Measurements from ENCODE around the gene KHDC4.
A peak's percentile ranks its signal among the peaks of the same experiment; 100 is the strongest.
"Not testable (repeated sequence)": the region's sequence is repeated elsewhere in the genome, so short reads cannot be mapped to it uniquely, and the experiment has no call there.

Gene KHDC4

DNA sequence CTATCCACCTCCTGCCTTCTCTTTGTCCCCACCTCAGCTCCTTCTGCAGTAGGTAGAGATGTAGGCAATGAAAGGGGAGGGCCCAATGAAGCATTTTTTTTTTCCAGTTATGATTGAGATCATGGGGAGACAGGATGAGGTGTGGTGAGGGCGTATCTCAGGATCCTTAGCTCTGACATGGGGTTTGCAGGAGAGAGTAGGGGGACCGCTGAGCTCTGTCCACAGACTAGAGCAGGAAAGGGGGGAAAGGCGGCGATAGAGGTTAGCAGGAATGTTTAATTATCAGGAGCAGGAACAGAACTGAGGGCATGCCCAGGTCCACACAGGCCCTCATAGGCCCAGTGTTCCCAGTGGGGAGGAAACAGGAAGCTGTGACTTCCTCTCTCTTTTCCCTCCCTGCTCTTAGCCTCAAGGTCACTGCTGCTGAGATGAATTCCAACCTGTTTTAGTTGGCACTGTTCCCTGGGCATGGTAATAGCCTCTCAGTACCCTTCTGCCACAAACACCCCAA lies 6.3 kb upstream of the KHDC4 start:
- FAIRE-seq = no peak

DNA sequence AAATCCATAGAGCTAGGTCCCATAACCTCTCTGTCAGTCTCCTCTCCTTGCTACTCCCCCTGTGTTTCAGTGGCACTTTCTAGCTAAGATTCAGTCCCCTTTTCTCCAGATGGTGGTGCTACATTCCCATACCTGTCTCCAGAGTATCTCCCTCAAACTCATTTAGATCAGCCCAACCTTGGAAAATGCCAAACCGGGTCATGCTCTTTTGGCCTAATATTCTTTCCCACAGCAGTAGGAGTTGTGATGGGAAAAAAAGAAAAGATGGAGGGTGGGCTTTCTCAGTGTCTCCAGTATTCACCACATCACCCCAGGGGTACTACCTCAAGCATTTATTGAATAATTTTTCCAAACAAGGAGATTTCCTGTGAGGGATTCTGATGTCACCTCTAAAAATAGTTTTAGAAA lies 4.0 kb upstream of the KHDC4 start:
- FAIRE-seq = peak; percentile 91

DNA sequence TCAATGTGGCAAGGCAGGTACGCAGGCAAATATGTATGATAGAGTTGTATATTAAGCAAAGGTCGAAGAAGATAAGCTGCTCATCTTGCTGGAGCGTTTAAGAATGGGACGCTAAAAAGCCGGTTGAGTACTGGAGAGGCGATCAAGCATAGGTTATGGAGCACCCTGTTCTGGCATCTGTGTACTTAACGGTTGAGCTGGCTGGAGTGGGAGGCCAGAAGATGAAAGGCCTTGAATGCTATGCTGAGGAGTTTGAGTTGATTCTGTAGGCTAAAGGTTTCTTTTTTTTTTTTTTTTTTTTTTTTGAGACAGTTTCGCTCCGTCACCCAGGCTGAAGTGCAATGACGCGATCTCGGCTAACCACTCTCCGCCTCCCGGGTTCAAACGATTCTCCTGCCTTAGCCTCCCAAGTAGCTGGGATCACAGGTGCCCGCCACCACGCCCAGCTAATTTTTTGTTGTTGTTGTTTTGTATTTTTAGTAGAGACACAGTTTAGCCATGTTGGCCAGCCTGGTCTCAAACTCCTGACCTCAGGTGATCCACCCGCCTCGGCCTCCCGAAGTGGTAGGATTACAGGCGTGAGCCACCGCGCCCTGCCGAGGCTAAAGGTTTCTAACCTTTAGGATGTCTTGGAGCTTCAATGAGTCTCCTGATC lies 850 bp upstream of the KHDC4 start:
- FAIRE-seq = no peak

DNA sequence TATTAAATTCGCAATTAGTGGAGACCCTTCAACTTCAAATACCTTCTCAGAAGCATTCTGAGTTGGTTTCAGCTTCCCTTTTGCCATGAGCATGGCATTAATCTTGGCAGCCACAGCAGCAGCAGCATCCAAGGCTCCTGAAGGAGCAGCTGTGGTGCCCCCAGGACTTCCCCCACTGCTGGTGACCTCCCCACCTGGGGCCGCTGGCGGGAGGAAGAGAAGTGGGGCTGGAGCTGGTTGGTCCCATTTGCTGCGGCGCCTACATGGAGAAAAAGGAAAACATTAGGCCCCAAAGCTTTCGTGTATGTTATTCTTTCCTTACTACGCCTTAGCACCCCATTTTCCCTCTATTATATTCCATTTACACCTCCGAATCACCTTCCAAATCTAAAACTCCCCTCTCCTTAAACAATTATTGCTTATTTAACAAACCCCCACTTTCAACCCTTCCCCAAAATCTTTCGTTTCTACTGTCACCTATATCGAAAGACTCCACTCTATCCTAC lies 569 bp downstream of the KHDC4 start:
- no peak for FAIRE-seq

DNA sequence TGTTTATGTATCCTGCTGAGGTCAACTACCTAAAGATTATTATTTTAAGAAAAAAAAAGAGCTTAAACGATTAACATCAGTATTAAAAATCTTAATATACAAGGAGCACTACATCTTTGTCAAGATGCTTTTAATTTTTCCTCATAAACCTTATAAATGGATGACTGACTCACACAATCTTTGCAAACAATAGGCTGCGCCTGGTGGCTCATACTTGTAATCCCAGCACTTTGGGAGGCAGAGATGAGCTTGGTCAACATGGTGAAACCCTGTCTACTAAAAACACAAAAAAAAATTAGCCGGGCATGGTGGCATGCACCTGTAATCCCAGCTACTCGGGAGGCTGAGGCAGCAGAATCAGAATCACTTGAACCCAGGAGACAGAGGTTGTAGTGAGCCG lies 1.7 kb downstream of the KHDC4 start:
- FAIRE-seq = no peak

DNA sequence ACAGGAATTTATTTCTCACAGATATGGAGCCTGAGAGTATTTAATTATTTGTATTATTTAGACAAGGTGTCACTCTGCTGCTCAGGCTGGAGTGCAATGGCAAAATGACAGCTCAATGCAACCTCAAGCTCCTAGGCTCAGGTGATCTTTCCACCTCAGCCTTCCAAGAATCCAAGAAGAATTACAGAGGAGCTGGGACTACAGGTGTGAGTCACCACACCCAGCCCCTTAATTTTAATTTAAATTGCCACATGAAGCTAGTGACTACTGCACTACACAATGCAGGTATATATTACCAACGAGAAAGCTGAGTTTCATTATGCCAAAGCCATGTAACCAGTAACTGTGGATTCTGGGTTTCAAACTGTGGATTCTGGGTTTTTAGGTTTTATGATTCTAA lies 2.1 kb downstream of the KHDC4 start:
- FAIRE-seq = no peak

DNA sequence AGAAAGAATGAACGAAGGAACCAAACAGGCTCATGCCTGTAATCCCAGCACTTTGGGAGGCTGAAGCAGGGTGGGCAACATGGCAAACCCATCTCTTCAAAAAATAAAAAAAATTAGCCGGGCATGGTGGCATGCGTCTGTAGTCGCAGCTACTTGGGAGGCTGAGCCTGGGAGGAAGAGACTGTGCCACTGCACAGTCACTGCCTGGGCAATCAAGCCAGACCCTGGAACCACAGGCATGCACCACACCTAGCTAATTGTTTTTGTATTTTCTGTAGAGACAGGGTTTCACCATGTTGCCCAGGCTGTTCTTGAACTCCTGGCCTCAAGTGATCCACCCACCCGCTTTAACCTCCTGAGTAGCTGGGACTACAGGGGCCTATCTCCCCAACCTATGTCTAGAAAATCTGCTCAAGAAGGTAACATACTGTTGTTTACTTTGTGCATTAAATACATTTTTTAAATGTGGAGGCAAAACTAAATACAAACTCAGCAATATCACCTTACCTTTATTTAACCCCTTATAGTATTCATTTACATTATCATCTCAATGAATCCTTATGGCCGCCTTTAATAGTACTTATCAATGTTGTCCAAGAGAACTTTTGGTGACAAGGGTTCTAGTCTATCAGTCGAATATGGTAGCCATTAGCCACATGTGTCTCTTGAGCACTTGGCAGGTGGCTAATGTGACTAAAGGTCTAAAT lies 2.7 kb downstream of the KHDC4 start:
- FAIRE-seq = no peak

DNA sequence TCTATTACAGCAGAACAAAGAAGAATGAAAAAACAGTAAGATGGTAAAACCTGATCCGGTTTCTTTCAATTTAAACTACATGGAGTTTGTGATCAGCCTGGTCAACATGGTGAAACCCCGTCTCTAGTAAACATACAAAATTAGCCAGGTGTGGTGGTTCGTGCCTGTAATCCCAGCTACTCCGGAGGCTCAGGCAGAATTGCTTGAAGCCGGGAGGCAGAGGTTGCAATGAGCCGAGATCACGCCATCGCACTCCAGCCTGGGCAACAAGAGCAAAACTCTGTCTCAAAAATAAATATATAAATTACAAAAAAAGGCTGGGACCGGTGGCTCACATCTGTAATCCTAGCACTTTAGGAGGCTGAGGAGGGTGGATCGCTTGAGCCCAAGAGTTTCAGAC lies 3.5 kb downstream of the KHDC4 start:
- not testable (repeated sequence) for FAIRE-seq

DNA sequence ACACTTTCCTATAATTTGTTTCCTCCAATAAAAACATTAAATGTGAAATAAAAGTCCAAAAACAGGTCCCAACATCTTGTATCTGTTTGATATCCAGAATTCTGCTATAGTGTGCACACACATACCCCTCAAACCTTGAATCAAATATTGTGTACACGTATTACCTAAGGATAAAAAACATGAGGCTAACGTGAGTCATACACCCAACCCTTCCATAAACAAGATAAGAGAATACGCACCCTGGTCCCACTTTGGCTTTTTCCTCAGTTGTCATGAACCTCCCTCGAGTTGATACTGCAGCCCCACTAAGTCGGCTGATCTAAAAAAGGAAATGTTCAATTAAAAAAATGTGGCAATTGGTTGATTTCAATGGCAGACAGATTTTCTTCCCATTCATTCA lies 5.2 kb downstream of the KHDC4 start:
- no peak for FAIRE-seq

DNA sequence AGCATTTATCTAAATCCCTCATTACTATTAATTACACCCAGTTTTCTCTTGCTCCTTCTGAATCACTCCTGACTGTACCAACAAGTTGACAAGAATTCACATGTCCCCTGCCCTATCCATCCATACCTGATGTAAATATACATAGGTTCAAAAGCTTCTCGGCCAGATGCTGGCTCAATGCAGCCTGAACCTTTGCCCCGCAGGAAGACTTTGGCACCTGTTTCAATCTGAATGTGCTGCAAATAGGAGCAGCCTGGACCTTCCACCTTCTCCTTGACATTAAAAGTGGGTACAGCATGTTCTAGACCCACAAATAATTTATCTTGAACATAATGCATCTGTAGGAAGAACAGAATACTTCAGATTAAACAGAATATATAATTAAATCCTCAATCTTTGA lies 8.7 kb downstream of the KHDC4 start:
- FAIRE-seq = no peak

DNA sequence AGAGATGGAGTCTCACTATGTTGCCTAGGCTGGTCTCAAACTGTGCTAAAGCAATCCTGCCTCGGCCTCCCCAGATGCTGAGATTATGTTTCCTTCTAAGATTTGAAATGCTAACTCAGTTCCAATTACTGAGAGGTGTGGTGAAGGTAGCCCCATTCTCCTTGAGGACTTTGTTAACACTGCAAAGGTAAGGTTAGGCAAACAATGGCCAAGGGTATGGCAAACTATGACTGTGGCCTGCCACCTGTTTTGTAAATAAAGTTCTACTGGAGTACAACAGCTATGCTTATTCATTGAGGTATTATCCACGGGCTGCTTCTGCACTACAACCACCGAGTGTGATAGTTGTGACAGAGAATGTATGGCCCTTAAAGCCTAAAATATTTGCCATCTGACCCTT lies 13.5 kb downstream of the KHDC4 start:
- no peak for FAIRE-seq

DNA sequence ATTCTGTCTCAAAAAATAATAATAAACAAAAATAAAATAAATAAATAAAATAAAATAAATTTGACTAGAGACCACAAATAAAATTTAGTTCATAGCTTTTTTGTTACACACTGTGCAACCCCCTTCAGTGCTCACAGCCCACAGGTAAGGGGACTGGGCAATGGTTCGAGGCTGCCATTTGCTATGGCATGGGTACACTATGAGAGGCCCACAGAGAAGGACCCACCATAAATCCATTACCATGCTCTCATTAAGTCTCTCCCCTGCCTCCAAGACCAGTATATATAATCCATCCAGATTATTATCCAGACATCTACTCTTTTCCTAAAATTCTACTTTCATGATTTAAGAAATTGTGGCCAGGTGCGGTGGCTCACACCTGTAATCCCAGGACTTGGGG lies 14.4 kb downstream of the KHDC4 start:
- FAIRE-seq = no peak

DNA sequence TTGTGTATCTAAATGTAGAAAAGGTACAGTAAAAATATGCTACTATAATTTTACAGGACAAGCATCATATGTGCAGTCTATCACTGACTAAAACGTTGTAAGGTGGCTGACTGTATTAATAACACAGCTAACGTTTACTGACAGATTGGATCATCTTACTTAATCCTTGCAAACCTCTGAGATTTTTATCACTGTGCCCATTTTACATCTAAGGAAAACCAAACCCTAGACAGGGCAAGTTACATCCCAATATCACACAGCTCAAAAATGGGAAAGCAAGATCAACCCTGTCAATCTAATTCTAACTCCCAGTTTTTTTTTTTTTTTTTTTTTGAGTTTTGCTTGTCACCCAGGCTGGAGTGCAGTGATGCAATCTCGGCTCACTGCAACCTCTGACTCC lies 15.6 kb downstream of the KHDC4 start:
- FAIRE-seq = peak; percentile 22

DNA sequence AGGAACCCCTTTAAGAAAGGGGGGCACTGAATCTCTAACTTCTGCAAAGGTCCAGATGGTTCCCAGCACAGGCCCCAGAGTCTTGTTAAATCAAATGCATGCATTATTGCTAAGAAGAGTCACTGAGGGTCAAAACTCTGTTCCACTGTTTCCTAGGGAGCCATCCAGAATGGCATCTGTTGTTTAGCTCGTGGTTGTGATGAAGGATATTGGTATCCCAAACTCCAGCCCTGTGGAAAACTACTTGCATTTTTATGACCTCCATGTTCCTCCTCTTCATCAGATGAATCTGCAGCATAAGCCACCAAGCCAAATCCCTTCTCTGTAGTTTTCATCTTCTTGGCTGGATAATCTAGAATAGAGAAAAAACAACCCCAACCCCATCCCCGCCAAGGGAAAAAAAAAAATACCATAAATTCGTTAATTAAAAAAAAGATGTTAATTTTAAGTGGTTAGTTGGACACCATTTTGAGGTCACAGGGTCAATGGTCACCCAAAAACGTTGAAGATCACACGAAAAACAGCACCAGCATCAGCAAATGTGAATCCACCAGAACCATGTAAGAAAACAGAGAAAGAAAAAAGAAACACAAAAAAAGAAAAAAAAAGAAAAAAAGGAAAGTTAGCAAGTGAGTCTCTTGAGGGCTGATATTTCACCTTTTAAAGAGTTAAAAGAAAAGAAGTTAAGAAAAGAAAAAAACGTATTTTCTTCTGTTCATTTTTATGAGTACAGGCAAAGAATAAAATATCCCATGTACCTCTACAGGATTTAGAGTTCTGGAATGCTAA lies 20.1 kb downstream of the KHDC4 start:
- FAIRE-seq = peak; percentile 84

DNA sequence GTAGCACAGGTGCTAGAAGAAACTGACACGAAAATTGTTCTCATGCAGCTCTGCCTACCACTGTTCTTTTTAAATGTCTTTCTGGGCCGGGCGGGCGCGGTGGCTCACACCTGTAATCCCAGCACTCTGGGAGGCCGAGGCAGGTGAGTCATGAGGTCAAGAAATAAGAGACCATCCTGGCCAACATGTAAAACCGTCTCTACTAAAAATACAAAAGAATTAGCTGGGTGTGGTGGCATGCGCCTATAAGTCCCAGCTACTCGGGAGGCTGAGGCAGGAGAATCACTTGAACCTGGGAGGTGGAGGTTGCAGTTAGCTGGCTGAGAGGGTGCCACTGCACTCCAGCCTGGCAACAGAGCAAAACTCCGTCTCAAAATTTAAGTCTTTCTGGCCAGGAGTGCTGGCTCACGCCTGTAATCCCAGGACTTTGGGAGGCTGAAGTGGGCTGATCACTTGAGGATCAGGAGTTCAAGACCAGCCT lies 22.1 kb downstream of the KHDC4 start:
- no peak for FAIRE-seq

DNA sequence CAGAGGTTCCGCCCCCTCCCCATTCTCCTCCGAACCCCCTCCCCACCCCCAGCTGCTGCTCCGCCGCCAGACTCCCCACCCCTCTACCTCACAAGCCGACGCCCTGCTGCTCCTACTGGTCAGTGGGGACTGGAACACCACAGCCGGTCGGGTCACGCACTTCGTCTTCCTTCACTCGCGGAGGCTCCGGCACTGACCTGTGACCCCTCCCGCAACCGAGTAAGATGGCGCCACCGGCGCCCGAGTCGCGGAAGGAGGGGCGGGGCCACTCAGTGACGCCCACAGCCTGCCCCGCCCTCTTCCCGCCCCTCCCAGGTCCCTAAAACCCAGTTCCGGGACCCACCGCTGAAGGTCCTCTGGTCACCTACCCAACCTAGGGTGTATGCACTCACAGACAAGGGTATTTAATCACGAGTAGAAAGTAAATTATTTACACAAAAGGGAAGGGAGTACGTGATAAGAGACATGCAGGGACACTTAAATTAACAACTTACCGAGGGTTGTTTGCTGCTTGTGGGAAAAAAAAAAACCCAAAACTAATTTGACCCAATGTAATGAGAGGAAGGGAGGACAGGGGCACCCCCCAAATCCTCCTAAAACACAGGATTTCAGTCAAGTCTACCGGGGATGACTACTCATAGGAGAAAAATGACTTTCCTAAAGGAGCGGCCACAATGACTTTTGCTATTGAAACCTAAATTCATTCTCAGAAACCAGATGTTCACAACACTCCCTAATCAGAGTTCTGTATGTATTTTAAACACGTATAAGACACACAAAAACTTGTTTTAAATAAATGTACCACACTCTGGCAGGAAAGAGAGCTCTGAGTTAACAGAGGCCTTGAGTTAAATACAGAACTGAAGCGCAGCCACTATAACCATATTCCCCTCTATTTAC lies 22.8 kb downstream of the KHDC4 start, which contains the start of gene RIT1:
RIT1 (minus strand) TSS at position 194 of the 900 bp plus-strand sequence. CDS start 588 bp downstream, outside the sequence.
- peak; percentile 71 for FAIRE-seq

DNA sequence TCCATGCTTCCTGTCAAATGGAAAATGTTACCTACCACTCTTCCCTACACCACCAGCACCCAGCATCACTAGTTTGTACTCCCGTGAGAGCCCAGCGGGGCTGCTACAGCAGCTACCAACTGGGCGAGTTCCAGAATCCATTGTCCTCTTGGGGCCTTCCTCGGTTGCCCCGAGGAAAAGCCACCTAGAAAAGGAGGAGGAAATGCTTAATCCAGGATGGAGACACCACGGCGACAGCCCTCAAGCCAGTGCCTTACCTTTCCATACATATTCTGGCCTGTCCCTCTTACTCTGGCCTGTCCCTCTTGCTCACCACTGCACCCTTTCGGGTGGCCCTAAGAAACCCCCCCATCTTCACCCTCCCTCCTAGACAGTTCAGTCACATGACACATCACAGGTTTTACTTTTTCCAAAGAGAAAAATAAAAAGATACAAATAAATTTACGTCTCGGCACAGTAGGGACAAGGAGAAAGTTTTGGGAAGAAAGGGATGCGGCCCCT lies 23.5 kb downstream of the KHDC4 start:
- FAIRE-seq = no peak

DNA sequence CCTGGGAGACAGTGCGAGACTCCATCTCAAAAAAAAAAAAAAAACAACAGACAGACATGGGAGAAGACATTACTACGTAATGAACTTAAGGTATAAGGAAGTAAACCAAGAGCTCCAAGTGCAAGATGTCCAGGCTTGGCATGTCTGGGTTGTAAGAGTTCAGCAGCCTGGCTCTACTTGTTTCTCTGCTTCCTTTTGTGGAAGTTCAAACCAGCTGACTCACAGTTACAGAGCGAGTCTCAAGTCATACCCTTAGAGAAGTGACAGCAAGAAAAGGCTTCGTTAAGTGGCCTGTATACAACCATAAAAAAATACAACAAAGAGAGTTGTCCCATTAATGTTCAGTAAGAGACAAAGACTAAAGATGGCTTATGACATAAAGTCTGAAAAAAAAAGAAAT lies 24.3 kb downstream of the KHDC4 start:
- no peak for FAIRE-seq

DNA sequence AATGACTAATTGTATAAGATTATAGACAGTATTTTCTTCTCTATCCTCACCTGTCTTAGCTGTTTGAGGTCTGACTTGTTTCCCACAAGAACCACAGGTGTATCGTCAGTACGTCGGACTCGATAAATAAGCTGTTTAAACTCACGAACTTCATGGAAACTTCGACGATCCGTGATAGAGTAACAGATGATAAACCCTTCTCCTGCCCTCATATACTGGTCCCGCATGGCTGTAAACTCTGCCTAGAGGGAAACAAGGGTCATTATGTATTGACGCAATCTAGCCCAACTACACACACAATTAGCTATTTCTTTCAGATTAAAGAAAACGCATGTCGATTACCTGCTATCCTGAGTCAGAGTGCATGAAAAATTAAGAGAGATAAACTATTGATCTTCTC lies 30.0 kb downstream of the KHDC4 start:
- no peak for FAIRE-seq

DNA sequence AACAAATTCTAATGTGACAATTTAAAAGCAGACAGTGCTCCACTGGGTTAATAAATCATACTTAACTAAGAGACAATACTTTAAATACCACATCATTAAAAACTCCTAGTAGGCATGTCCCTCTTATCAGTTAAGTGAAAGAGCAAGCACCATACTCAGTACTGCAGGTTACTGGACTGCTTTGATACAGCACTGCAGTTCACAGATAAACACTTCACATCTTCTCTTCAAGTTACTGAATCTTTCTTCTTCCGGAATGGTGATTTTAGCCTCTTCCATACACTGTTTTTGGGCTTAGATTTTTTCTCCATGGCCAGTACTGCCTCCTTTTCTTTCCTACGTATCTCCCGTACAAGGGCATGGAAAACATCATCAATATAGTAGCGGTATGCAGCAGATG lies 34.1 kb downstream of the KHDC4 start:
- FAIRE-seq = no peak

DNA sequence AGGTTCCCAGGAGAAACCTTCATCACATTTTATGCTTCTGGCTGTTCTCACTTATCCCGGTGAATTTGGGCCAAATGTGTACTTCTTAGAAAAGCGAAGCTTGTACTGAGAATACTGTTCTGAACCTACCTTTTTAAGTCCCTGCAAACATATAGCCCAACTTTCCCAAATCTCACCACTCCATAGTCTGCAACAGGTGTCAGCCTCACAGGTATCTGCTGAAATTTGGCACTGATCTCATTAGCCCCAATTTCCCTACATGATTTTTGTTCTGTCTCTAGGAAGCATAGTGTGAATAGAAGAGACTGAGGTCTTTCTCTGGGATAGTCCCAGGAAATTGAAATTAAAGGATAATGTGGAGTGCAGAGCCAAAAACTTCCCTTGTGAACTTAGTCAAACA lies 34.5 kb downstream of the KHDC4 start:
- no peak for FAIRE-seq

DNA sequence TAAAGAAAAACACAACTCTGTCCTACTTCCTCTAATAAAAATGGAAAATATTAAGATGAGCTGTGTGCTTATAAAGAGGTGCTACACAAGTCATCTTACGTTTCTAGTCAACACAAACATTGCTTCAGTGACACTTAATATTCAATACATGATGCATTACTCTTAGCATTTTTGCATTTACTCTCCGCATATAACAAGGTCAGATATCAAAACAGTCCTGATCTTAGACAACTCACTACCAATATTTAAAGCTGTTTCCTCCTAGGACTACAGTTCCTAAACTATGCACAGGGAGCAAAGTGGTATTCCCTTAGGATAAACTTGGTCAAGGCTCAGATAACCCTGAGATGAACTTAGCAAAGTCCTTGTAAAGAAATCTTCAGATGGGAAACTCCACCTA lies 35.3 kb downstream of the KHDC4 start:
- FAIRE-seq = peak; percentile 7
